Measurements from ENCODE around the gene FBXO40.
"Not testable (repeated sequence)": the region's sequence is repeated elsewhere in the genome, so short reads cannot be mapped to it uniquely, and the experiment has no call there.

FBXO40 gene

GRCh38 chr3:121598564-121598963 is 5.4 kb downstream of the FBXO40 start:
- Histone ChIP-seq H2BK15ac (ENCODE audit: low read length) (no peak overlapping the region), H3K36me3 (replicated peaks in 1 of 2; ENCODE audit: control insufficient read depth in 2 of 2, insufficient read depth in 2 of 2, low read length in 2 of 2) (no peaks in the 10 kb centered on the region), H4K91ac (ENCODE audit: low read depth, low read length, poor library complexity) (no peak overlapping the region), H3K4me2 (ENCODE audit: insufficient read depth, low read length, poor library complexity, severe bottlenecking) (no peak overlapping the region), H2AFZ (ENCODE audit: low read length) (no peak overlapping the region), H3K14ac (ENCODE audit: low read length) (no peak overlapping the region), H3K18ac (ENCODE audit: low read length) (no peak overlapping the region), H2BK120ac (ENCODE audit: low read depth, low read length) (no peak overlapping the region), H4K8ac (ENCODE audit: low read depth, low read length) (no peak overlapping the region), H2BK12ac (ENCODE audit: low read length) (no peak overlapping the region), H3K9ac (ENCODE audit: low read depth, low read length, poor library complexity) (no peak overlapping the region), H2BK5ac (ENCODE audit: low read length) (no peak overlapping the region), H3K27me3 (ENCODE audit: control insufficient read depth in 3 of 3, insufficient read depth in 3 of 3, low read depth in 1 of 3, low read length in 3 of 3) (peaks cover 0 to 13% (median 0%) of the 10 kb centered on the region in 3 experiments), H3K79me1 (ENCODE audit: low read depth, low read length) (no peaks in the 10 kb centered on the region), H3K4me3 (ENCODE audit: low read length in 2 of 2) (no peak overlapping the region), H3K9me3 (replicated peaks in 1 of 2; ENCODE audit: control insufficient read depth in 2 of 2, insufficient read depth in 1 of 2, low read depth in 1 of 2, low read length in 2 of 2) (no peaks in the 10 kb centered on the region), H3K23ac (ENCODE audit: low read depth, low read length, poor library complexity) (no peak overlapping the region), H3K4me1 (ENCODE audit: control insufficient read depth in 2 of 2, insufficient read depth in 1 of 2, low read depth in 1 of 2, low read length in 2 of 2) (peaks cover 2 to 9% of the 10 kb centered on the region in 2 donors), H3K4ac (ENCODE audit: low read length) (no peak overlapping the region), H2AK5ac (ENCODE audit: low read depth, low read length) (no peak overlapping the region), H3K27ac (replicated peaks; ENCODE audit: low read length) (no peak overlapping the region)
- DNase-seq (ENCODE audit: low spot score), result no peak
- no CpG with 5 or more reads among the region's 2 CpGs for WGBS, 2 donors (ENCODE audit: extremely low coverage in 2 of 2, insufficient read length in 2 of 2, insufficient replicate concordance in 1 of 2)

GRCh38 chr3:121599900-121600299 is 6.7 kb downstream of the FBXO40 start:
- not testable (repeated sequence) for H3K4me1 ChIP-seq (ENCODE audit: control insufficient read depth in 2 of 2, insufficient read depth in 1 of 2, low read depth in 1 of 2, low read length in 2 of 2); H3K9ac ChIP-seq (ENCODE audit: low read depth, low read length, poor library complexity); H2BK5ac ChIP-seq (ENCODE audit: low read length); H3K9me3 ChIP-seq (replicated peaks in 1 of 2; ENCODE audit: control insufficient read depth in 2 of 2, insufficient read depth in 1 of 2, low read depth in 1 of 2, low read length in 2 of 2); H3K27me3 ChIP-seq (ENCODE audit: control insufficient read depth in 3 of 3, insufficient read depth in 3 of 3, low read depth in 1 of 3, low read length in 3 of 3); H2BK12ac ChIP-seq (ENCODE audit: low read length); H4K8ac ChIP-seq (ENCODE audit: low read depth, low read length); H3K27ac ChIP-seq (replicated peaks; ENCODE audit: low read length); H3K36me3 ChIP-seq (replicated peaks in 1 of 2; ENCODE audit: control insufficient read depth in 2 of 2, insufficient read depth in 2 of 2, low read length in 2 of 2); H2BK15ac ChIP-seq (ENCODE audit: low read length); H3K4me3 ChIP-seq (ENCODE audit: low read length in 2 of 2); H3K23ac ChIP-seq (ENCODE audit: low read depth, low read length, poor library complexity); H3K4me2 ChIP-seq (ENCODE audit: insufficient read depth, low read length, poor library complexity, severe bottlenecking); H2BK120ac ChIP-seq (ENCODE audit: low read depth, low read length); DNase-seq (ENCODE audit: low spot score); H2AK5ac ChIP-seq (ENCODE audit: low read depth, low read length); H3K79me1 ChIP-seq (ENCODE audit: low read depth, low read length); H3K18ac ChIP-seq (ENCODE audit: low read length); H3K4ac ChIP-seq (ENCODE audit: low read length); H4K91ac ChIP-seq (ENCODE audit: low read depth, low read length, poor library complexity); H3K14ac ChIP-seq (ENCODE audit: low read length); H2AFZ ChIP-seq (ENCODE audit: low read length)
- WGBS, 2 donors (ENCODE audit: extremely low coverage in 2 of 2, insufficient read length in 2 of 2, insufficient replicate concordance in 1 of 2), result no CpG with 5 or more reads among the region's 2 CpGs

GRCh38 chr3:121601212-121601812 is 8.1 kb downstream of the FBXO40 start:
- H3K14ac ChIP-seq (ENCODE audit: low read length), result no peak overlapping the region
- H3K27ac ChIP-seq (replicated peaks; ENCODE audit: low read length), result no peak overlapping the region
- H2BK5ac ChIP-seq (ENCODE audit: low read length), result no peak overlapping the region
- no peak overlapping the region for H3K18ac ChIP-seq (ENCODE audit: low read length)
- no peak overlapping the region for H2BK15ac ChIP-seq (ENCODE audit: low read length)
- H3K23ac ChIP-seq (ENCODE audit: low read depth, low read length, poor library complexity), result no peak overlapping the region
- H3K4me1 ChIP-seq (ENCODE audit: control insufficient read depth in 2 of 2, insufficient read depth in 1 of 2, low read depth in 1 of 2, low read length in 2 of 2), result peaks cover 2 to 9% of the 10 kb centered on the region in 2 donors
- peak overlapping the region; percentile 65 for H2AFZ ChIP-seq (ENCODE audit: low read length)
- no peak overlapping the region for H4K91ac ChIP-seq (ENCODE audit: low read depth, low read length, poor library complexity)
- H2AK5ac ChIP-seq (ENCODE audit: low read depth, low read length), result no peak overlapping the region
- no peak overlapping the region for H3K4me3 ChIP-seq (ENCODE audit: low read length in 2 of 2)
- no peak overlapping the region for H4K8ac ChIP-seq (ENCODE audit: low read depth, low read length)
- H3K79me1 ChIP-seq (ENCODE audit: low read depth, low read length), result no peaks in the 10 kb centered on the region
- peaks cover 0 to 5% (median 0%) of the 10 kb centered on the region in 3 experiments for H3K27me3 ChIP-seq (ENCODE audit: control insufficient read depth in 3 of 3, insufficient read depth in 3 of 3, low read depth in 1 of 3, low read length in 3 of 3)
- H3K4ac ChIP-seq (ENCODE audit: low read length), result no peak overlapping the region
- H3K36me3 ChIP-seq (replicated peaks in 1 of 2; ENCODE audit: control insufficient read depth in 2 of 2, insufficient read depth in 2 of 2, low read length in 2 of 2), result no peaks in the 10 kb centered on the region
- no peak overlapping the region for H2BK120ac ChIP-seq (ENCODE audit: low read depth, low read length)
- H2BK12ac ChIP-seq (ENCODE audit: low read length), result no peak overlapping the region
- WGBS, 2 donors (ENCODE audit: extremely low coverage in 2 of 2, insufficient read length in 2 of 2, insufficient replicate concordance in 1 of 2), result no CpG with 5 or more reads among the region's 4 CpGs
- no peak overlapping the region for H3K9ac ChIP-seq (ENCODE audit: low read depth, low read length, poor library complexity)
- no peaks in the 10 kb centered on the region for H3K9me3 ChIP-seq (replicated peaks in 1 of 2; ENCODE audit: control insufficient read depth in 2 of 2, insufficient read depth in 1 of 2, low read depth in 1 of 2, low read length in 2 of 2)
- H3K4me2 ChIP-seq (ENCODE audit: insufficient read depth, low read length, poor library complexity, severe bottlenecking), result no peak overlapping the region
- no peak for DNase-seq (ENCODE audit: low spot score)

- DNase-seq (ENCODE audit: low spot score), result no peak
- Histone ChIP-seq H3K14ac (ENCODE audit: low read length) (no peak overlapping the region), H4K8ac (ENCODE audit: low read depth, low read length) (no peak overlapping the region), H2BK5ac (ENCODE audit: low read length) (no peak overlapping the region), H3K79me1 (ENCODE audit: low read depth, low read length) (no peaks in the 10 kb centered on the region), H3K36me3 (replicated peaks in 1 of 2; ENCODE audit: control insufficient read depth in 2 of 2, insufficient read depth in 2 of 2, low read length in 2 of 2) (no peaks in the 10 kb centered on the region), H3K27me3 (ENCODE audit: control insufficient read depth in 3 of 3, insufficient read depth in 3 of 3, low read depth in 1 of 3, low read length in 3 of 3) (peaks cover 0 to 8% (median 0%) of the 10 kb centered on the region in 3 experiments), H2BK120ac (ENCODE audit: low read depth, low read length) (no peak overlapping the region), H3K9ac (ENCODE audit: low read depth, low read length, poor library complexity) (no peak overlapping the region), H2BK15ac (ENCODE audit: low read length) (no peak overlapping the region), H2AK5ac (ENCODE audit: low read depth, low read length) (no peak overlapping the region), H3K4me2 (ENCODE audit: insufficient read depth, low read length, poor library complexity, severe bottlenecking) (no peak overlapping the region), H3K18ac (ENCODE audit: low read length) (no peak overlapping the region), H2BK12ac (ENCODE audit: low read length) (no peak overlapping the region), H3K4me3 (ENCODE audit: low read length in 2 of 2) (no peak overlapping the region), H4K91ac (ENCODE audit: low read depth, low read length, poor library complexity) (no peak overlapping the region), H3K4ac (ENCODE audit: low read length) (no peak overlapping the region), H3K4me1 (ENCODE audit: control insufficient read depth in 2 of 2, insufficient read depth in 1 of 2, low read depth in 1 of 2, low read length in 2 of 2) (peaks cover 2 to 9% of the 10 kb centered on the region in 2 donors), H3K27ac (replicated peaks; ENCODE audit: low read length) (no peak overlapping the region), H3K9me3 (replicated peaks in 1 of 2; ENCODE audit: control insufficient read depth in 2 of 2, insufficient read depth in 1 of 2, low read depth in 1 of 2, low read length in 2 of 2) (no peaks in the 10 kb centered on the region), H2AFZ (ENCODE audit: low read length) (no peak overlapping the region), H3K23ac (ENCODE audit: low read depth, low read length, poor library complexity) (no peak overlapping the region)
- WGBS, 2 donors (ENCODE audit: extremely low coverage in 2 of 2, insufficient read length in 2 of 2, insufficient replicate concordance in 1 of 2), result no CpG with 5 or more reads among the region's 2 CpGs
These were observed 11.6 kb downstream of the FBXO40 start for GRCh38 chr3:121604759-121605158.

Measured in neuronal stem cell (in vitro differentiated cells).